Cardiac fibroblast (primary cell): ENCODE data around the gene RCSD1.
A peak's percentile ranks its signal among the peaks of the same experiment; 100 is the strongest.

ENCODE experiments used
- DNase-seq, 2 donors: peaks; one replicate each; pipeline versions ENCODE4 v3.0.0 to v3.0.0-alpha.2; 2010; ENCODE audit warnings: low read depth in 2 of 2
- H3K4me3 ChIP-seq, 2 donors: replicated peaks in 1 of 2; 1 replicate in 1 of 2; 2 replicates in 1 of 2; pipeline ENCODE4 v1.5.1; 2011; ENCODE audit warnings: low read depth in 2 of 2, low read length in 2 of 2, mild to moderate bottlenecking in 2 of 2, moderate library complexity in 1 of 2
- TF ChIP-seq, protein P1 (sequence below): IDR thresholded peaks from one replicate; pipeline ENCODE4 v1.5.1; 2011; ENCODE audit warnings: low read depth, mild to moderate bottlenecking, low read length, inconsistent platforms

Gene RCSD1

DNA sequence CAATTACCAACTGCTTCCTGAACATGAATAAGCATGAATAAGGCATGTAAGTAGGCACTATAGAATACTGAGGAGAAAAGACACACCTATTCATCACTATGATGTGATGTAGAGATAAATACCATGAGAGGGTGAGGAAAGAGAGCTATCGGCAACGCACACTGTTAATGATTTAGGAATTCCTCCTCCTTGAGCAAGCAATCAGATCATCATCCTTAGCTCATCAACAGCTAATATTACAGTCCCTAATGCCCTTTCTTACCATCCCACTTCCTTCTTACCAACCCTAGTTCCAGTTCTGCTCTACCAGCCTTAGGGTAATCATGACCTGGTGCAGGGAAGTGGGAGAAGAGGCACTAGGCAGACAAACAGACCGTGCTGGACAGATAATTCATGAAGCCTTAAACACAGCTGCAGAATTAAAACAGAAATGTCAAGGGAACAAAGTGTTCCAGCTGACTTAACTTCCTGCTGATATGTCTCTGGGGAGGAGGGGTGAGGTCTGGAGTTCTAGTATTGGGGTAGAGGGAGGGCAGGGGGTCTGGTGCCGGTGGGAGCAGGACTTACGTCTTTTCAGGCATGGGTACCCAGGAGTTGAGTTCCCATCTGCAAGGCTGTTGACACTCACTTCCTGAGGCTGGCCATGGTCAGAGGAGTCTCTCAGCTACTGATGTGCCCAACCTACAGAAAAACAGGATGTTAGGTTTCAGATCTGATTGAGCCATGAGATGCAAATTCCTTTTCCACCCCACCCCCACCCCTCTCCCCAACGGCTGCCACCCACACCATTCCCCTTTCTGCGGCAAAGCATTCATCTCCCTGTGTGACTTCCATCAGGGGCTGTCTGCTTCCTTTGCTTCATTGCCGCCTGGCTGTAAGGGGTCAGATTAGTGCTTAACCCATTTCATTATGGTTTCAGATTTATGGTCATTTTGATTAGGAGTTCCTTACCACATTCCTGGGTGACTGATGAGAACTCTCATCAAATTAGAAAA, 12.6 kb upstream of the RCSD1 start:
- peak; percentile 74 to 78 for DNase-seq
- peak overlapping the region in 1 of 2 donors; percentile 0 for H3K4me3 ChIP-seq
- TF ChIP-seq, protein P1, sequence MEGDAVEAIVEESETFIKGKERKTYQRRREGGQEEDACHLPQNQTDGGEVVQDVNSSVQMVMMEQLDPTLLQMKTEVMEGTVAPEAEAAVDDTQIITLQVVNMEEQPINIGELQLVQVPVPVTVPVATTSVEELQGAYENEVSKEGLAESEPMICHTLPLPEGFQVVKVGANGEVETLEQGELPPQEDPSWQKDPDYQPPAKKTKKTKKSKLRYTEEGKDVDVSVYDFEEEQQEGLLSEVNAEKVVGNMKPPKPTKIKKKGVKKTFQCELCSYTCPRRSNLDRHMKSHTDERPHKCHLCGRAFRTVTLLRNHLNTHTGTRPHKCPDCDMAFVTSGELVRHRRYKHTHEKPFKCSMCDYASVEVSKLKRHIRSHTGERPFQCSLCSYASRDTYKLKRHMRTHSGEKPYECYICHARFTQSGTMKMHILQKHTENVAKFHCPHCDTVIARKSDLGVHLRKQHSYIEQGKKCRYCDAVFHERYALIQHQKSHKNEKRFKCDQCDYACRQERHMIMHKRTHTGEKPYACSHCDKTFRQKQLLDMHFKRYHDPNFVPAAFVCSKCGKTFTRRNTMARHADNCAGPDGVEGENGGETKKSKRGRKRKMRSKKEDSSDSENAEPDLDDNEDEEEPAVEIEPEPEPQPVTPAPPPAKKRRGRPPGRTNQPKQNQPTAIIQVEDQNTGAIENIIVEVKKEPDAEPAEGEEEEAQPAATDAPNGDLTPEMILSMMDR = no peak

GRCh38 chr1:167618366-167618765, 11.7 kb upstream of the RCSD1 start:
- TF ChIP-seq, protein P1 = no peak
- H3K4me3 ChIP-seq = no peak overlapping the region
- DNase-seq = no peak

DNA sequence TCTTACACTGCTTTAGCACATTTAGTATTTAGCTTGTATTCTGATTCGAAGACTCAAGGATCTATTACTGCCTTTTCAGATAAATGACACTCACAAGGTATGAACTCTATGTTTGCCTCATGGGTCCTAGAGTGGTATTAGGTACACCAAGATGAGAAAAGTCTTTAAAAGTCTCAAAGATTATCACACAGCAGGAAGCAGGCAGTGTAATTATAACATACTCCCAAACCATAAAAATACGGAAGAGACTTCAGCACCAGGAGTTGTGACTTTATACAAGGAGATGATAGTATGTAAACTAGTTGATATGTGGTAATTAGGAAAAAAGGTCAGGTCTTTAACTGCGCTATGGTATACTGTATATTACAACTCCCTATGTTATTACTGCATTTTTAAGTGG, 11.2 kb upstream of the RCSD1 start:
- TF ChIP-seq, protein P1 = no peak
- no peak for DNase-seq
- no peak overlapping the region for H3K4me3 ChIP-seq

- TF ChIP-seq, protein P1 = no peak
- no peak overlapping the region for H3K4me3 ChIP-seq
- DNase-seq = no peak
These were observed 10.0 kb upstream of the RCSD1 start for GRCh38 chr1:167620002-167620401.

GRCh38 chr1:167621780-167622313, 8.2 kb upstream of the RCSD1 start:
- TF ChIP-seq, protein P1 = no peak
- DNase-seq = no peak
- H3K4me3 ChIP-seq = no peak overlapping the region

- H3K4me3 ChIP-seq = no peak overlapping the region
- no peak for DNase-seq
- TF ChIP-seq, protein P1 = no peak
These were observed 6.1 kb upstream of the RCSD1 start for GRCh38 chr1:167623951-167624350.
